T-helper 17 cell (primary cell): ENCODE measurements around the gene MIPOL1. TPM values are rescaled to one million over a fixed set of nuclear protein-coding genes. Genes with fewer than 3 reads are reported as not detected.

Source experiments
- ATAC-seq: fragments of 150-1000 bp; cut with Tn5 transposase; 2 replicates; pipeline ENCODE4 v1.10.0; 2021; ENCODE audit warnings: mild to moderate bottlenecking, moderate library complexity
- DNase-seq, 3 donors: peaks; one replicate each; pipeline versions ENCODE4 v3.0.0 to v3.0.0-alpha.2; 2020 to 2021
- H3K9me3 ChIP-seq: one replicate; pipeline ENCODE4 v1.7.0; 2013; ENCODE audit warnings: low read length, mild to moderate bottlenecking; ENCODE audit not compliant: control insufficient read depth, poor library complexity, severe bottlenecking
- H3K27ac Mint-ChIP-seq: one replicate; pipeline ENCODE4 v1.8.0; 2022; ENCODE audit warnings: mild to moderate bottlenecking, moderate library complexity, mixed read lengths
- H3K27me3 Mint-ChIP-seq: one replicate; pipeline ENCODE4 v1.8.0; 2022; ENCODE audit warnings: mixed read lengths
- H3K36me3 Mint-ChIP-seq: one replicate; pipeline ENCODE4 v1.8.0; 2022; ENCODE audit warnings: low read depth, mixed read lengths
- H3K4me1 Mint-ChIP-seq: one replicate; pipeline ENCODE4 v1.8.0; 2022; ENCODE audit warnings: mild to moderate bottlenecking, mixed read lengths
- H3K4me3 Mint-ChIP-seq: one replicate; pipeline ENCODE4 v1.8.0; 2022; ENCODE audit warnings: mild to moderate bottlenecking, moderate library complexity, mixed read lengths
- total RNA-seq, 4 donors: library from RNA in 2 of 4; stranded (reverse) in 2 of 4; gene quantifications; one replicate each; pipeline ENCODE4 v1.2.3 and lab custom pipeline; 2022 to 2026

Gene MIPOL1
- total RNA-seq, 2 donors from 2014 or later = 0.32 to 0.73 TPM

GRCh38 chr14:37573356-37573755 lies 375.6 kb downstream of the MIPOL1 start:
- DNase-seq (no peak), ATAC-seq (no peak)
- H3K4me3 Mint-ChIP-seq = no peak overlapping the region
- no peaks in the 10 kb centered on the region for H3K36me3 Mint-ChIP-seq
- H3K27me3 Mint-ChIP-seq = no peaks in the 10 kb centered on the region
- H3K4me1 Mint-ChIP-seq = no peaks in the 10 kb centered on the region
- H3K27ac Mint-ChIP-seq = no peak overlapping the region
- H3K9me3 ChIP-seq = no peaks in the 10 kb centered on the region

- Mint-ChIP-seq H3K27ac (no peak overlapping the region), H3K27me3 (peaks cover 5% of the 10 kb centered on the region), H3K36me3 (no peaks in the 10 kb centered on the region), H3K4me3 (no peak overlapping the region), H3K4me1 (no peaks in the 10 kb centered on the region)
- DNase-seq (no peak), ATAC-seq (no peak)
- no peaks in the 10 kb centered on the region for H3K9me3 ChIP-seq
Measured at GRCh38 chr14:37579274-37579673, 381.5 kb downstream of the MIPOL1 start.

GRCh38 chr14:37580146-37580545 lies 382.4 kb downstream of the MIPOL1 start:
- no peaks in the 10 kb centered on the region for H3K36me3 Mint-ChIP-seq
- H3K27me3 Mint-ChIP-seq = peaks cover 7% of the 10 kb centered on the region
- no peaks in the 10 kb centered on the region for H3K4me1 Mint-ChIP-seq
- no peak overlapping the region for H3K27ac Mint-ChIP-seq
- no peak overlapping the region for H3K4me3 Mint-ChIP-seq
- no peaks in the 10 kb centered on the region for H3K9me3 ChIP-seq
- DNase-seq (no peak), ATAC-seq (no peak)

GRCh38 chr14:37583358-37584210 lies 385.8 kb downstream of the MIPOL1 start:
- no peak overlapping the region for H3K4me3 Mint-ChIP-seq
- no peaks in the 10 kb centered on the region for H3K4me1 Mint-ChIP-seq
- H3K9me3 ChIP-seq = no peaks in the 10 kb centered on the region
- ATAC-seq = no peak
- H3K27ac Mint-ChIP-seq = no peak overlapping the region
- H3K27me3 Mint-ChIP-seq = peaks cover 33% of the 10 kb centered on the region
- no peak for DNase-seq
- no peaks in the 10 kb centered on the region for H3K36me3 Mint-ChIP-seq

GRCh38 chr14:37584211-37585100 lies 386.7 kb downstream of the MIPOL1 start:
- no peak for DNase-seq

GRCh38 chr14:37585101-37585511 lies 387.4 kb downstream of the MIPOL1 start:
- ATAC-seq (no peak), DNase-seq (no peak)
- Mint-ChIP-seq H3K36me3 (no peaks in the 10 kb centered on the region), H3K27ac (no peak overlapping the region), H3K27me3 (peaks cover 45% of the 10 kb centered on the region), H3K4me1 (no peaks in the 10 kb centered on the region), H3K4me3 (no peak overlapping the region)
- H3K9me3 ChIP-seq = no peaks in the 10 kb centered on the region

More at GRCh38 chr14:37584211-37585100, 386.7 kb downstream of the MIPOL1 start:
- H3K27me3 Mint-ChIP-seq = peaks cover 42% of the 10 kb centered on the region
- H3K36me3 Mint-ChIP-seq = no peaks in the 10 kb centered on the region
- no peaks in the 10 kb centered on the region for H3K9me3 ChIP-seq
- no peaks in the 10 kb centered on the region for H3K4me1 Mint-ChIP-seq
- ATAC-seq = no peak
- H3K4me3 Mint-ChIP-seq = no peak overlapping the region
- no peak overlapping the region for H3K27ac Mint-ChIP-seq

GRCh38 chr14:37585971-37586796 lies 388.4 kb downstream of the MIPOL1 start:
- H3K27me3 Mint-ChIP-seq = peaks cover 50% of the 10 kb centered on the region
- no peaks in the 10 kb centered on the region for H3K36me3 Mint-ChIP-seq
- H3K4me1 Mint-ChIP-seq = no peaks in the 10 kb centered on the region
- no peak overlapping the region for H3K27ac Mint-ChIP-seq
- no peak for ATAC-seq
- DNase-seq = no peak
- no peak overlapping the region for H3K4me3 Mint-ChIP-seq
- no peaks in the 10 kb centered on the region for H3K9me3 ChIP-seq

GRCh38 chr14:37586797-37587130 lies 389.0 kb downstream of the MIPOL1 start:
- DNase-seq (no peak), ATAC-seq (no peak)
- Mint-ChIP-seq H3K27ac (no peak overlapping the region), H3K36me3 (no peaks in the 10 kb centered on the region), H3K4me1 (no peaks in the 10 kb centered on the region), H3K4me3 (no peak overlapping the region), H3K27me3 (peaks cover 53% of the 10 kb centered on the region)
- H3K9me3 ChIP-seq = no peaks in the 10 kb centered on the region

GRCh38 chr14:37587131-37587803 lies 389.5 kb downstream of the MIPOL1 start:
- H3K9me3 ChIP-seq = no peaks in the 10 kb centered on the region
- Mint-ChIP-seq H3K27me3 (peaks cover 53% of the 10 kb centered on the region), H3K36me3 (peaks cover 2% of the 10 kb centered on the region), H3K27ac (no peak overlapping the region), H3K4me3 (no peak overlapping the region), H3K4me1 (no peaks in the 10 kb centered on the region)
- no peak for ATAC-seq
- no peak for DNase-seq

GRCh38 chr14:37587881-37588666 lies 390.3 kb downstream of the MIPOL1 start:
- Mint-ChIP-seq H3K4me1 (no peaks in the 10 kb centered on the region), H3K36me3 (peaks cover 2% of the 10 kb centered on the region), H3K27ac (no peak overlapping the region), H3K27me3 (peaks cover 60% of the 10 kb centered on the region), H3K4me3 (no peak overlapping the region)
- no peaks in the 10 kb centered on the region for H3K9me3 ChIP-seq
- DNase-seq (no peak), ATAC-seq (no peak)

- ATAC-seq = no peak
- no peak overlapping the region for H3K27ac Mint-ChIP-seq
- H3K4me3 Mint-ChIP-seq = no peak overlapping the region
- H3K27me3 Mint-ChIP-seq = peaks cover 66% of the 10 kb centered on the region
- H3K36me3 Mint-ChIP-seq = peaks cover 2% of the 10 kb centered on the region
- no peak for DNase-seq
- no peaks in the 10 kb centered on the region for H3K9me3 ChIP-seq
- no peaks in the 10 kb centered on the region for H3K4me1 Mint-ChIP-seq
Measured at GRCh38 chr14:37588667-37588955, 390.9 kb downstream of the MIPOL1 start.
